ENCODE results near the gene RUNX1.

The RUNX1 gene

GRCh38 chr21:34846601-34847112, 202.4 kb downstream of the RUNX1 start:
- DNase-seq (ENCODE audit: low spot score): no peak

GRCh38 chr21:34845521-34846451, 203.3 kb downstream of the RUNX1 start:
- DNase-seq (ENCODE audit: low spot score): no peak

- no peak for DNase-seq (ENCODE audit: low spot score)
Observed at GRCh38 chr21:34844924-34845238, 204.2 kb downstream of the RUNX1 start.

GRCh38 chr21:34844013-34844923, 204.8 kb downstream of the RUNX1 start:
- DNase-seq (ENCODE audit: low spot score): peak; percentile 34

DNA sequence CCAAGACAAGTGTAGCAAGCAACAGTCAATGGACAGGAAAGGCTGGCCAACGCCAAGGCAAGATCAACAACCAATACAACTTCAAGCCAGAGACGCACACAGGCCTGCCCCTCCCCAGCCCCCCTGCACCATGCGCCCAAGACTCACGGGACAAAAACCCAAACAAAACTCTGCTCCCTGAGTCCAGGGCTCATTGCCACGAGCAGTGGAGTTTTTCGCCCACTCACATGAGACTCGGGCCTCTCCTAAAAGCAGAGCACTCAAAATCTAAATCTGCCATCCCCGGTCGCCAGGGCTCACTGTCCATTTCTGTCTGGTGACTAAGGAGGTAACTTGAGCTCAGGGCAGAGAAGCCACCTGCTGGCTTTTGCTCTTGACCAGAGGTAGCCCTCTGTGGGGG, 205.5 kb downstream of the RUNX1 start:
- DNase-seq (ENCODE audit: low spot score): no peak

- no peak for DNase-seq (ENCODE audit: low spot score)
Observed at GRCh38 chr21:34841154-34841553, 207.9 kb downstream of the RUNX1 start.

DNA sequence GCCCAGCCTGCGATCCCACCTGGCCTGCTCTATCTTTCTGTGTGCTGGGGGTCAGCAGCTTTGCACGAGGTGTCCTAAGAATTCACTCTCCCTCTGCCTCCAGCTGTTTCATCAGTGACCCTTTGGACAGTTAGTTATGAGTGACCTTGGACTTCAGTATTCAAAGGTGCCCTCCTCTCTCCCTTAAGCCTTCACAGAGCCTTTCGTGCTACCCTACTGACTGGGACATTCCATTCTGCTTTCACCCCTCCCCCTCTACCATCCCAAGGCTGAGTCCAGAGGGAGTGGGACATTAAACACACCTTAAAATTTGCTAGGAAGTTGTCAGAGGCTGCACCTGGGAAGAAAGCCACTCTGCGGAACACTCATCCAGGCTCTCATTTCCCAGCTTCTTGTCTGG, 208.4 kb downstream of the RUNX1 start:
- DNase-seq (ENCODE audit: low spot score): no peak

DNA sequence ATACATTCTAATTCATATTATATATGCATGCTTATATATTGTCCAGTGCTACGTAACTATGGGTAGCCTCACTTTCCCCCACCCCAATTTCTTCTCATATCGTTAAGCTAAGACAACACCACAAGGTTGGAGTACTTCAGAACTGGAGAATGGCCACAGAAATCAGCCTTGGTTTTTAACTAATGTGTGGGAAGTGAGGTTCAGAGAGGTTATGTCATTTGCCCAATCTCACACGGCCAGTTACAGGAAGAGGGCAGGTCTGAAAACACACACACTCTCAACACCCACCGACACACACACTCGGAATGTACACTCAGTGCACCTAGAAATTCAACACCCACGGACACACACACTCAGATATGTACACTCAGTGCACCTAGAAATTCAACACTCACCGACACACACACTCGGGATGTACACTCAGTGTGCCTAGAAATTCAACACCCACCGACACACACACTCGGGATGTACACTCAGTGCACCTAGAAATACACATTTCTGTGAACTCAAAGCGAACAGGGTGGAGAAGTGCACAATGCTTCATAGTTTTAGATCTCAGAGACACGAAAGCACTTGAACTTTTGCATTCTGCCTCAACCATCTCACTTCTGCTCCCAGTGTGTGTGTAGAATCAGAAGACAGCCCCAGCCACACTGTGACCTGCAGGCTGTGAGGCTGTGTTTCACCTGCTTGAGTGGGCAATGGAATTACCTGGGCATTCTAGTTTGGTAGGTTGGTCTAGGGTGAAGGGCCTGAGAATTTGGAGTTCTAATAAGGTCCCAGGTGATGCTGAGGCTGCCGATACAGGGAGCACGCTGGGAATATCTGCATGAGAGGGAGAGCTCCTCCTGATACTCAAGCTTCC, 209.9 kb downstream of the RUNX1 start:
- no peak for DNase-seq (ENCODE audit: low spot score)

GRCh38 chr21:34836933-34837505, 212.1 kb downstream of the RUNX1 start:
- DNase-seq (ENCODE audit: low spot score): no peak

- DNase-seq (ENCODE audit: low spot score): peak; percentile 14
Observed at GRCh38 chr21:34836103-34836932, 212.8 kb downstream of the RUNX1 start.

DNA sequence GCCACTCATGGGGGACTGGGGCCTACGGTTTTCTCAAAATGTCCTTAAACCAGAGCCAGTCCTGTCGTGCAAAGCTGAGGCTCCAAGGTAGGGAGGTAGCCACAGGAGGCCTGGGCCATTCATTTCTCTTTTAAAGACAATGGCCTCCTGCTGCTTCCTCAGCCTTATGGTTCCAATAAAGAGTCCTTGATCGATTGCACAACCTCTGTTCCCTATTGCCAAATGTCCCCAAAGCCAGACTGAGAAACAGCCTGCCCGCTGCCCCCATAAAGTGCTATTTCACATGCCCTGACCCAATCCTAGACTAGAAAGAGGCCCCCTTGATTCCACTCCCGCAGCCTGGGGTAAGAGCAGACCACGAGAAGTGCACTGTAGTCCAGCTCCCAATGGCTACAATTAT, 213.6 kb downstream of the RUNX1 start:
- no peak for DNase-seq (ENCODE audit: low spot score)

GRCh38 chr21:34834852-34835501, 214.1 kb downstream of the RUNX1 start:
- DNase-seq (ENCODE audit: low spot score): no peak

DNA sequence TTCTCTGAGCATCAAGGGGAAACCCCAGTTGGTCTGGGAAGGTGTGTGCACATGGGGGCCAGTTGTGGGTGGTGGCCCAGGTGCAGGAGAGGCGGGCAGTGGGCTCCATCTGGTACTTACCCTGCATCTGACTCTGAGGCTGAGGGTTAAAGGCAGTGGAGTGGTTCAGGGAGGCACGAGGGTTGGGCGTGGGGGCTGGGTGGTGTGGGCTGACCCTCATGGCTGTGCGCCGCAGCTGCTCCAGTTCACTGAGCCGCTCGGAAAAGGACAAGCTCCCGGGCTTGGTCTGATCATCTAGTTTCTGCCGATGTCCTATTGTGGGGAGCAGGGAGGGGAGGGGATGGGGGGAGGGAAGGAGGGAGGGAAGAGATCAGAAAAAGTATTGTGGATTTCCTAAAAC, 214.8 kb downstream of the RUNX1 start:
- no peak for DNase-seq (ENCODE audit: low spot score)

DNA sequence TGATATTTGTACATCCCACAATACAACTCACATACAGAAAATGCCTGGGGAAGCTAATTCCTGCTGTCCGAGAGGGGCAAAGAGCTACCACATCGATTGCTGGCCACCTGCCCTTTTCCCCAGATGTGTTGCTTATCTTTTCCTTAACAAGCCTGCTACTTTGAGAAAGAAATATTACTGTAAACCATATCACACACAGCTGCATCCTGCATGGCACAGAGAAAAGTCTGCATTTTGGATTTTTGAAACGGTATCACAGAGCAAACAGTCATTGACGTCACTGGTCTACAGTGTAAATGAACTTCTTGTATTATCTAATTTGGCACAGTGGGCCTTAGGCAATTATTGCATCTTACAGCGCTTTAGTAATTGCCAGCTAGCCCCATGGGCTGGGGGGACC, 215.6 kb downstream of the RUNX1 start:
- DNase-seq (ENCODE audit: low spot score): no peak

DNA sequence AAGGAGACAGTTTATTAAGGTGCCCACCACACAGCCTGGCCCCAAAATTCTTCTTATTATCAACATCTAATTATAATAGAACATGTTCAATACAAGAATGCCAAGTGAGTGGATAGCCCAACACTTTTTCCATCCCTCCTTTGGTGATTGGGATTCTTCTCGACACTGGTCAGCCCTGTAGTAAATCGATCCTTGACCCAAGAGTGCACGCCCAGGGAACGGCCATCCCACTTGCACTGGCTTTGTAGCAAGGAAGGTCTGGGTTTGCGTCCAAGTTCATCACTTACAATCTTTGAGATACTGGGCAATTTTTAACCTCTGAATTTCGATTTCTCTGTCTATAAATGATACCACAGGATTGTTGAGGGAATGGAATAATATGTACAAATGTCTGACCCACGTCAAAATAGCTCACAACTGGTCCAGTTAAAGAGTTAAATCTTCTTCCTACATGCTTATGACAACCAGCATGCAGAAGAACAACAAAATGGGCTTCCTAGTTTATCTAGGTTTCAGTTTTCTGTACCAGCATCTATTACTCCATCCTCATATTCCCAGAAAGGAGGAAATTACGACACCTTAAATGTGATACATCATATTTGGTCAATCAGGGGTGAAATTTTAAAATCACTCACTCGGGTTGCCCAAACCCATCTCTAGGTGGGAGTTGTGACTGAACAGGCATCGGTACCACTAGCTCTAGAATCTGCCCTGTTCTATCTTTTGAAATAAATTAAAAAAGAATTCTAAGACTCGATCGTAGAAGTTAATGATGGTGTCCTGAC, 218.5 kb downstream of the RUNX1 start:
- no peak for DNase-seq (ENCODE audit: low spot score)

DNA sequence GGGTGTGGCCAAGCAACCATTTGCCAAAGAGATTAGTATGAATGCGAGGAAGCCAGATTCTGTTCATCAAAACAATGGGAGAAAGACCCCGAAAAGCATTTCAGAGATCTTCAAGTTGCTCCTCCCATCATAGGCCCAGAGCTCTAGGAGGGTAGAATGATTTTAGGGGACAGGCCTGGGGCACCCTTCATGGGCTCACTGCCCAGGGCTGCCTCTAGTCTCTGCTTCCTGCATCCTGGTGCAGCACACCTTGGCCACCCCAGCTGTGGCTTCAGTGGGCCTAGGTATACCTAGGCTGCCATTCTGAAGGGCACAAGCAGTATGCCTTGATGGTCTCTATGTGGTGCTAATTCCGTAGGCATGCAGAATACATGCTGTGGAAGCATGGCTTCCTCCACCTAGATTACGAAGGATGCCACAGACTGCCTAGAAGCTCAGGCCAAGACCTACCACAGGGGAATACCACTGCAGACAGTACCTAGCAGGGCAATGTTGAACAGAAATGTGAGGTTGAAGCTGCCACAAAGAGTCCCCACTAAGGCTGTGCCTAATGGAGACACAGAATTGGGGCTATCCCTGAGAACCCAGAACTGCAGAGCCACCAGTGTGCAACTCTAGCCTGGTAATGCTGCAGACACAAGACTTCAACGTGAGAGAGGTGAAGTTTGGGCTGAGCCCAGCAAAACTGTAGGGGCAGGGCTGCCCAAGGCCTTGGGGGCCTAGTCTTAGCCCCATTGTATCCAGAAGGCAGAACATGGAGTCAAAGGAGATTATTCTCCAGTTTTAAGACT, 221.5 kb downstream of the RUNX1 start:
- no peak for DNase-seq (ENCODE audit: low spot score)

DNA sequence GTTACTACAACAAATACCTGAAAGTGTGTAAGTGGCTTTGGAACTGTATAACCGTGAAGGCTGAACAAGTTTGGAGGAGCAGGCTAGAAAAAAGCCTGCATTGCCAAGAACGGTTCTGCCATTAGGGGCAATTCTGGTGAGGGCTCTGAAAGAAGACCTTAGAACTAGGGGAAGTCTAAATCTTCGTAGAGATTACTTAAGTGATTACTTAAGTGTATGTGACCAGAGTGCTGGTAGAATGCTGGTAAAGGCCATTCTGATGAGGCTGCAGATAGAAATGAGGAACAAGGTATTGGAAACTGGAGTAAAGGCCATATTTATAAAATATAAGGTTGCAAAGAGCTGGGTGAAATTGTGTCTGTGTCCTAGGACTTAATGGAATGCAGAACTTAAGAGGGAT, 222.3 kb downstream of the RUNX1 start:
- peak; percentile 20 for DNase-seq (ENCODE audit: low spot score)

DNA sequence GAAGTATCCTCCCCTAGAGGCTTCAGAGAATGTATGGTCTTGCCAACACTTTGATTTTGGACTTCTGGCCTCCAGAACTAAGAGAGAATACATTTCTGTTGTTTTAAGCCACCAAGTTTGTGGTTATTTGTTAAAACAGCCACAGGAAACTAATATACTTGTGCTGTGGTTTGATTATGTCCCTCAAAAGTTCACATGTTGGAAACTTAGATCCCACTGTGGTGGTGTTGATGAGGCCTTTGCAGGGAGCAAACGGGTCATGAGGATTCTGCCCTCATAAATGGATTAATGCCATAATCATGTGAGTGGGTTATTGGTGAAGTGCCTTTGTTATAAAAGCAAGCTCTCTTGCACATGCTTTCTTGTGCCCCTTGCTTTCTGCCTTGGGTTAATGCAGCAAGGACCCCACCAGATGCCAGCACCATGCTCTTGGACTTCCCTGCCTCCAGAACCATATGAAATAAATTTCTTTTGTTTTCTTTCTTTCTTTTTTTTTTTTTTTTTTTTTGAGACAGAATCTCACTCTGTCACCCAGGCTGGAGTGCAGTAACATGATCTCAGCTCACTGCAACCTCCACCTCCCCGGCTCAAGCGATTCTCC, 223.1 kb downstream of the RUNX1 start:
- DNase-seq (ENCODE audit: low spot score): no peak

All from pons (tissue), 1 donor.